ENCODE data around the gene IL1F10. TPM values are rescaled to one million over a fixed set of nuclear protein-coding genes. Genes with fewer than 3 reads are reported as not detected.

IL1F10 gene
- total RNA-seq, 1 experiment from 2014 or later = not detected

GRCh38 chr2:113039719-113040118 is 28.1 kb upstream of the IL1F10 start:
- Histone ChIP-seq H3K4ac (ENCODE audit: low read depth, low read length) (no peak overlapping the region), H3K9ac (ENCODE audit: extremely low read depth, insufficient read length, low read length) (no peak overlapping the region), H3T11ph (ENCODE audit: low read length) (no peak overlapping the region), H2BK5ac (ENCODE audit: insufficient read length, low read length) (no peak overlapping the region), H2BK120ac (ENCODE audit: low read depth, low read length, poor library complexity, severe bottlenecking) (no peak overlapping the region), H3K27ac (ENCODE audit: insufficient read length, low read depth, low read length) (no peak overlapping the region), H2AFZ (ENCODE audit: low read length) (no peak overlapping the region), H3K23ac (ENCODE audit: insufficient read length, low read depth, low read length) (no peak overlapping the region), H3K27me3 (ENCODE audit: insufficient read depth, low read length) (no peaks in the 10 kb centered on the region), H3K79me2 (ENCODE audit: insufficient read depth, low read length) (no peaks in the 10 kb centered on the region), H4K5ac (ENCODE audit: insufficient read length, low read depth, low read length) (no peak overlapping the region), H4K8ac (replicated peaks; ENCODE audit: insufficient read length, low read depth, low read length) (no peak overlapping the region), H2AK5ac (ENCODE audit: insufficient read length, low read length) (no peak overlapping the region), H3K4me2 (ENCODE audit: insufficient read depth, insufficient read length, low read length) (no peak overlapping the region), H3K9me3 (ENCODE audit: control insufficient read depth, low read depth, low read length) (no peaks in the 10 kb centered on the region), H4K20me1 (ENCODE audit: control insufficient read depth, insufficient read depth, insufficient read length) (no peaks in the 10 kb centered on the region), H2BK20ac (ENCODE audit: low read depth, low read length, poor library complexity, severe bottlenecking) (no peak overlapping the region), H3K18ac (ENCODE audit: insufficient read length, low read depth, low read length) (no peak overlapping the region), H3K56ac (ENCODE audit: insufficient read length, low read depth, low read length) (no peak overlapping the region), H2BK12ac (ENCODE audit: insufficient read length, low read depth, low read length) (no peak overlapping the region), H3K79me1 (ENCODE audit: insufficient read depth, low read depth, low read length, poor library complexity, severe bottlenecking) (no peaks in the 10 kb centered on the region), H3K14ac (ENCODE audit: insufficient read depth, low read length) (no peak overlapping the region), H4K91ac (ENCODE audit: insufficient read length, low read depth, low read length) (no peak overlapping the region), H3K23me2 (ENCODE audit: insufficient read length, low read depth, low read length, poor library complexity, severe bottlenecking) (no peaks in the 10 kb centered on the region), H2BK15ac (ENCODE audit: low read depth, low read length) (no peak overlapping the region), H3K4me1 (ENCODE audit: insufficient read depth, low read length) (no peaks in the 10 kb centered on the region)
- DNase-seq = no peak
- Mint-ChIP-seq H3K4me3 (no peak overlapping the region), H3K4me1 (no peaks in the 10 kb centered on the region), H3K9me3 (peaks cover 0 to 37% of the 10 kb centered on the region in 2 experiments; a peak in 2 of 5 replicates), H3K36me3 (ENCODE audit: insufficient read depth in 1 of 3, low read depth in 3 of 3) (no peaks in the 10 kb centered on the region), H3K27ac (no peak overlapping the region), H3K27me3 (ENCODE audit: low read depth) (peaks cover 19% of the 10 kb centered on the region)
- WGBS (ENCODE audit: extremely low coverage, insufficient read length, low lambda C conversion rate) = no CpG with 5 or more reads among the region's 5 CpGs
- TF ChIP-seq CTCF (conservative IDR thresholded peaks at IDR 0.05) = no peak
